DMS 273 (cell line): ENCODE data around the gene STRC.
"Not testable (repeated sequence)": the region's sequence is repeated elsewhere in the genome, so short reads cannot be mapped to it uniquely, and the experiment has no call there.

Experiments
- DNase-seq: peaks from one replicate; lab custom pipeline; 2025; ENCODE audit not compliant: unreplicated experiment; lab: John Stamatoyannopoulos, UW

STRC gene

GRCh38 chr15:43566615-43567014 lies 52.0 kb downstream of the STRC start:
- not testable (repeated sequence) for DNase-seq

GRCh38 chr15:43563793-43564192 lies 54.8 kb downstream of the STRC start:
- DNase-seq = not testable (repeated sequence)

- DNase-seq = not testable (repeated sequence)
Observed at GRCh38 chr15:43562753-43563152, 55.8 kb downstream of the STRC start.

- DNase-seq = no peak
Observed at GRCh38 chr15:43552986-43553385, 65.6 kb downstream of the STRC start.

GRCh38 chr15:43552256-43552655 lies 66.3 kb downstream of the STRC start:
- no peak for DNase-seq

GRCh38 chr15:43550527-43551363 lies 67.9 kb downstream of the STRC start:
- no peak for DNase-seq
